ENCODE results near the gene PSG1. TPM values are rescaled to one million over a fixed set of nuclear protein-coding genes. Genes with fewer than 3 reads are reported as not detected.
"Not testable (repeated sequence)": the region's sequence is repeated elsewhere in the genome, so short reads cannot be mapped to it uniquely, and the experiment has no call there.

The PSG1 gene
- total RNA-seq, 1 donor from 2014 or later = not detected

DNA sequence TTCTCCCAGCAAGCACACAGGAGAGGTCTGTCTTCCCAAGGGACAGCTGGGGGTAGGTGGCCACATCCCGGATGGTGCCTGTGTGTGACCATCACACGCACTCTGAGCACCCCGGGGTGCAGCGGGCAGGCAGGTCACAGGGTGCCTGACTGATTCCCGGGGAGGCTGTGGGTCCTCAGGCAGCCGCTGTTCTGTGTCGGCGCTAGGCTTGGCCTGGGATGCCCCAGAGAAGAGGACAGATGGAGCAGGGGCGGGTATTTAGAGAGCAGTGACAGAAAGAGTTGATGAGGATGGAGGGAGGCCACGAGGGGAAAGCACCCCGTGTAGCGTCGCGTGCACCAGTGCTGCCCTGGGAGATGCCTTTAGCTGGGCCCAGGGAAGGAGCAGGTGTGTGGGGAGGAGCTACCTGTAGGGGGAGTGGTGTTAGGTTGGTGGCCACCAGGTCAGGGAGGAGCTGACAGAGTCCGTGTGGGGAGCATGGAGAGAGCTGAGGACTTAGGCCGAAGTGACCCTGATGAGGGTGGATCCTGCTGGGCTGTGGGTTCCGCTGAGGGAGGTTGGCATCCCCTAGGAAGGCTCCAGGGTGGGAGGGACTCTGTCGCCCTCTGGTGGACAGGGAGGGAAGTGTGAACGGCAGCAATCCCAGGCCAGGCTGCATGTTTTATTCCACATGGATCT, 22.5 kb downstream of the PSG1 start:
- H3K4me3 ChIP-seq; intact Hi-C loops (cut with DNase I); H3K9me3 ChIP-seq; H3K4me1 ChIP-seq; DNase-seq (ENCODE audit: low spot score in 2 of 2); H3K36me3 ChIP-seq; H3K27ac ChIP-seq; H3K27me3 ChIP-seq: not testable (repeated sequence)
- peak; percentile 23 to 63 (median 40) for TF ChIP-seq CTCF (IDR thresholded peaks at IDR 0.05)

GRCh38 chr19:42854745-42855144, 24.8 kb downstream of the PSG1 start:
- intact Hi-C loops (cut with DNase I); H3K27me3 ChIP-seq; DNase-seq (ENCODE audit: low spot score in 2 of 2); H3K36me3 ChIP-seq; H3K4me1 ChIP-seq; H3K9me3 ChIP-seq; H3K27ac ChIP-seq; H3K4me3 ChIP-seq: not testable (repeated sequence)

GRCh38 chr19:42853231-42853630, 26.3 kb downstream of the PSG1 start:
- intact Hi-C loops (cut with DNase I); H3K27me3 ChIP-seq; H3K36me3 ChIP-seq; H3K9me3 ChIP-seq; DNase-seq (ENCODE audit: low spot score in 2 of 2); H3K4me1 ChIP-seq; H3K4me3 ChIP-seq: not testable (repeated sequence)
- H3K27ac ChIP-seq = peak overlapping the region in 1 of 2 donors; percentile 95

DNA sequence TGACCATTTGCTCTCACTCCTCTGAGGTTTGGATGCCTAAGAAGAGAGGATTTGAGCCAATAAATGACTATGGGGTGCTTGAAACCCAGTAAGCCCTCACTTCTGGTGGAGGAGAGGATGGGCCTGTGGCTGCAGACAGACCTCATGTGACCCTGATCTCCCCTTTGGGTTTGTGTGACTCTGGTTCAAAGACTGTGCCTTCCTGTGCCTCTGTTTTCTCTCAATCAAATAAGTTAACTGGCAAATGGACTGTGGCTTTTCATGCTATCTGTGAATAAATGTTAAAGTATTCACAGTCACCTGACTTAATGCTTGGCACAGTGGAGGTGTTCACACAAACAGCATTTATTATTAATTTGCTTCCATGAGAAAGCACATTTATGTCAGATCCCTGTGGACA, 26.7 kb downstream of the PSG1 start:
- not testable (repeated sequence) for H3K4me3 ChIP-seq

GRCh38 chr19:42851718-42852280, 27.7 kb downstream of the PSG1 start:
- H3K27ac ChIP-seq = peak overlapping the region; percentile 73 to 95
- H3K4me1 ChIP-seq; H3K27me3 ChIP-seq; H3K4me3 ChIP-seq; H3K9me3 ChIP-seq; DNase-seq (ENCODE audit: low spot score in 2 of 2); H3K36me3 ChIP-seq; intact Hi-C loops (cut with DNase I): not testable (repeated sequence)

More for the DNA sequence above, 26.7 kb downstream of the PSG1 start:
- H3K9me3 ChIP-seq; H3K36me3 ChIP-seq; DNase-seq (ENCODE audit: low spot score in 2 of 2); H3K27me3 ChIP-seq; intact Hi-C loops (cut with DNase I); H3K4me1 ChIP-seq: not testable (repeated sequence)
- H3K27ac ChIP-seq = peak overlapping the region in 1 of 2 donors; percentile 95

DNA sequence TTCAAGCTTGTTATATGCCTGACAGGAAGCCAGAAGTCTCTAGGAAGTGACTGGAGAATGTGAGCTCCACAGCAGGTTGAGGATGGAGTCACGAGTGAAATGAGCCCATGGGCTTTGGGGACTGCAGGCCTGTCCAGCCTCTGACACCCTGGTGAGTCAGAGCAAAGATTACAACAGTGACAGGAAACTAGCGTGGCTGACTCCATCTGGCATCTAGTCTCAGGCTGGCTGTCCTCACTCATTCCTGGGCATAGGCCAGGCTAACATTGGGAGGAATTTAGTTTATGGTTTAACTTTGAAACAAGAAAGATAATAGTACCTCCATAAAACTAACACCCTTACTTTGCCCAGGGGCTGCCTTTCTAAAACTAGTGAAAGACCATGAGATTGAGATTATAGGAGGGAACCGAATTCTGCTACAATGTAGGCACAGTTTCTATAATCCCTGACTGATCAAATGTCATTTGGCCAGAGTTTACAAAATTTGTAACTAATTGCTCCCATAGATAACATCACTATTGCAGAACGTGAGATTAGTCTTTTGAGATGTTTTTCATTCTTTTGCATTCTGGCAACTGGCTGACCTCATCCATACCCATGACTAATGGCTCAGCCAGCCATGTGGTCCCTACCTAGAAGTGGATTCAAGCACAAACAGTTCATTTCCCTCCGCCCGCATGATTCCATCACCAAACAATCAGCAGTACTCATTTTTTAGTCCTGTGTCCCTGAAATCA, 28.4 kb downstream of the PSG1 start:
- intact Hi-C loops (cut with DNase I) = no loop called here
- Histone ChIP-seq H3K4me3 (no peak overlapping the region), H3K27ac (peak overlapping the region; percentile 73 to 95), H3K9me3 (no peaks in the 10 kb centered on the region), H3K36me3 (no peaks in the 10 kb centered on the region), H3K27me3 (no peaks in the 10 kb centered on the region), H3K4me1 (no peaks in the 10 kb centered on the region)
- TF ChIP-seq CTCF (IDR thresholded peaks at IDR 0.05) = no peak
- DNase-seq (ENCODE audit: low spot score in 2 of 2) = peak; percentile 59 to 85

GRCh38 chr19:42846597-42846996, 32.9 kb downstream of the PSG1 start:
- TF ChIP-seq CTCF (IDR thresholded peaks at IDR 0.05) = no peak
- no peak for DNase-seq (ENCODE audit: low spot score in 2 of 2)
- Histone ChIP-seq H3K9me3 (no peaks in the 10 kb centered on the region), H3K27me3 (no peaks in the 10 kb centered on the region), H3K4me3 (no peak overlapping the region), H3K36me3 (no peaks in the 10 kb centered on the region), H3K27ac (no peak overlapping the region), H3K4me1 (no peaks in the 10 kb centered on the region)
- intact Hi-C loops (cut with DNase I) = no loop called here

DNA sequence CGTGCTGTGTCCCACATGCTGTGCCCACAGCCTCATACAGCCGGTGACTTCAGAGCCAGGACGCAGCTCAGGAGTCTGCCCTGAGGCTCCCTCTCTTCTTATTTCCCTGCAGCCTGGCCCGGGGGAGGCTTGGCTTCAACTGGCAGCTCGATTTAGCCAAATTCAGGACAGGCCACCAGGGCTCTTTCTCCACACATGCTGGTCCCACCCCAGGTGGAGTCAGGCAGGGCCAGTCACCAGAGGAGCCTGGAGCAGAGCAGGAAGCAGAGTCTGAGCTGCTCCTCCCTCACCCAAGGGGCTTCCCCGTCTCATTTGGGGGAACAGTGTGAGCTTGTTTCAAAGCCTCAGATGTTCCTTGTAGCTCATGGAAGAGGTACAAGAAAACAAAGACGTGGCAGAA, 35.9 kb downstream of the PSG1 start:
- H3K27me3 ChIP-seq; H3K27ac ChIP-seq; DNase-seq (ENCODE audit: low spot score in 2 of 2); H3K4me1 ChIP-seq; H3K36me3 ChIP-seq; intact Hi-C loops (cut with DNase I); H3K4me3 ChIP-seq; H3K9me3 ChIP-seq: not testable (repeated sequence)

- H3K27me3 ChIP-seq; H3K4me1 ChIP-seq; H3K4me3 ChIP-seq; H3K27ac ChIP-seq; H3K9me3 ChIP-seq; intact Hi-C loops (cut with DNase I); DNase-seq (ENCODE audit: low spot score in 2 of 2); H3K36me3 ChIP-seq: not testable (repeated sequence)
Measured at GRCh38 chr19:42832746-42833442, 46.6 kb downstream of the PSG1 start.

- H3K36me3 ChIP-seq; H3K27ac ChIP-seq; H3K27me3 ChIP-seq; H3K4me3 ChIP-seq; H3K4me1 ChIP-seq; intact Hi-C loops (cut with DNase I); H3K9me3 ChIP-seq; DNase-seq (ENCODE audit: low spot score in 2 of 2): not testable (repeated sequence)
Measured at GRCh38 chr19:42832023-42832680, 47.4 kb downstream of the PSG1 start.

Data from ascending aorta (tissue), 2 donors.